HuH-7 (cell line): ENCODE measurements around the gene GALNT2.

ENCODE experiments used
- DNase-seq: peaks from one replicate; pipeline ENCODE4 v3.0.0; 2011; ENCODE audit warnings: low spot score

GALNT2 gene

GRCh38 chr1:230050973-230051735, 15.9 kb upstream of the GALNT2 start:
- no peak for DNase-seq

- no peak for DNase-seq
These were observed 15.0 kb upstream of the GALNT2 start for GRCh38 chr1:230052018-230052417.

GRCh38 chr1:230052665-230053064, 14.4 kb upstream of the GALNT2 start:
- DNase-seq: no peak

GRCh38 chr1:230054092-230054749, 12.8 kb upstream of the GALNT2 start:
- DNase-seq: no peak

- DNase-seq: no peak
These were observed 10.9 kb upstream of the GALNT2 start for GRCh38 chr1:230056098-230056497.

GRCh38 chr1:230057100-230057499, 9.9 kb upstream of the GALNT2 start:
- no peak for DNase-seq

GRCh38 chr1:230057681-230058565, 9.1 kb upstream of the GALNT2 start:
- DNase-seq: no peak

- DNase-seq: no peak
These were observed 8.4 kb upstream of the GALNT2 start for GRCh38 chr1:230058626-230059025.

GRCh38 chr1:230061801-230062200, 5.2 kb upstream of the GALNT2 start:
- DNase-seq: no peak

GRCh38 chr1:230062521-230062920, 4.5 kb upstream of the GALNT2 start:
- no peak for DNase-seq

- DNase-seq: no peak
These were observed 2.8 kb upstream of the GALNT2 start for GRCh38 chr1:230064283-230064682.

GRCh38 chr1:230065161-230065560, 1.9 kb upstream of the GALNT2 start:
- no peak for DNase-seq

GRCh38 chr1:230065571-230065970, 1.5 kb upstream of the GALNT2 start:
- no peak for DNase-seq

- DNase-seq: no peak
These were observed 1.0 kb upstream of the GALNT2 start for GRCh38 chr1:230066031-230066430.

GRCh38 chr1:230067419-230067870, 407 bp downstream of the GALNT2 start:
- peak; percentile 44 for DNase-seq

- peak; percentile 36 for DNase-seq
These were observed 1.0 kb downstream of the GALNT2 start for GRCh38 chr1:230067871-230068620.

GRCh38 chr1:230068621-230068873, 1.5 kb downstream of the GALNT2 start:
- DNase-seq: no peak

GRCh38 chr1:230068952-230069684, 2.1 kb downstream of the GALNT2 start:
- DNase-seq: peak; percentile 43

GRCh38 chr1:230069796-230070195, 2.8 kb downstream of the GALNT2 start:
- no peak for DNase-seq

- no peak for DNase-seq
These were observed 3.5 kb downstream of the GALNT2 start for GRCh38 chr1:230070321-230071208.
